HepG2 (cell line): ENCODE results near the gene FCHSD1. TPM values are rescaled to one million over a fixed set of nuclear protein-coding genes. Genes with fewer than 3 reads are reported as not detected.

Source experiments
- ATAC-seq: fragments of 200-7000 bp; cut with Tn5 transposase; 3 replicates; pipeline ENCODE4 v1.9.1; 2020; ENCODE audit warnings: mild to moderate bottlenecking, moderate library complexity
- BruUV-seq: library from RNA; stranded (reverse); fragments of 400-500 nt; replicated peaks from 2 replicates; lab custom pipeline; 2021; lab: Mats Ljungman, UMichigan
- CTCF ChIA-PET: fragments of 300-600 bp; formaldehyde crosslinking; extraction: SDS; loops from one replicate; lab custom pipeline; 2021; ENCODE audit warnings: low total read pairs, inconsistent platforms, low intra/inter-chr PET ratio; lab: Yijun Ruan, JAX
- POLR2A ChIA-PET: fragments of 350-600 bp; sonication (Branson Sonifier 250); formaldehyde crosslinking; loops from one replicate; lab custom pipeline; 2020; ENCODE audit warnings: antibody characterized with exemption, inconsistent platforms; lab: Yijun Ruan, JAX
- DNase-seq: peaks from one replicate; pipeline ENCODE4 v3.0.0-alpha.2; 2015; ENCODE audit warnings: low spot score
- FAIRE-seq: peaks from 3 replicates; lab custom pipeline; 2011; peaks lifted over from hg19 to GRCh38; lab: Jason Lieb, UNC
- H2AFZ ChIP-seq: one replicate; pipeline ENCODE4 v1.6.1; 2011; ENCODE audit warnings: low read length, inconsistent platforms
- H3K27ac ChIP-seq: fragments of 300-600 bp; 3 replicates; pipeline ENCODE4 v1.8.0; 2011; ENCODE audit warnings: mixed run types, mild to moderate bottlenecking, mixed read lengths, low read length, inconsistent platforms; ENCODE audit not compliant: insufficient read depth; ENCODE audit errors: extremely low read length
- H3K27me3 ChIP-seq, 2 experiments: fragments of 200-600 bp in 1 of 2; 2 replicates in 1 of 2; 3 replicates in 1 of 2; pipeline versions ENCODE4 v1.6.0 to v1.8.0; 2011; ENCODE audit warnings: low read length in 2 of 2, mild to moderate bottlenecking in 2 of 2, moderate library complexity in 2 of 2, inconsistent platforms in 1 of 2; ENCODE audit not compliant: insufficient read depth in 2 of 2, control insufficient read depth in 1 of 2
- H3K36me3 ChIP-seq, 2 experiments: fragments of 200-600 bp in 1 of 2; replicated peaks in 1 of 2; 2 replicates in 1 of 2; 3 replicates in 1 of 2; pipeline versions ENCODE4 v1.5.1 to v1.8.0; 2011; ENCODE audit warnings: low read length in 2 of 2, inconsistent platforms in 1 of 2; ENCODE audit not compliant: insufficient read depth in 2 of 2, control insufficient read depth in 1 of 2
- H3K4me1 ChIP-seq: 2 replicates; pipeline ENCODE4 v1.5.1; 2012; ENCODE audit warnings: low read length, inconsistent platforms; ENCODE audit not compliant: insufficient read depth
- H3K4me2 ChIP-seq: 2 replicates; pipeline ENCODE4 v1.6.0; 2011; ENCODE audit warnings: low read depth, low read length, inconsistent platforms
- H3K4me3 ChIP-seq, 3 experiments: fragments of 200-600 bp in 1 of 3; sonication (generic), shearing (Covaris generic) in 1 of 3; replicated peaks in 1 of 3; 2 replicates each; pipeline ENCODE4 v1.5.1; 2011 to 2016; ENCODE audit warnings: low read length in 3 of 3, inconsistent platforms in 2 of 3, low read depth in 2 of 3, mild to moderate bottlenecking in 2 of 3, control low read depth in 1 of 3, mixed read lengths in 1 of 3; ENCODE audit not compliant: insufficient read depth in 1 of 3
- H3K79me2 ChIP-seq: one replicate; pipeline ENCODE4 v1.6.1; 2011; ENCODE audit warnings: low read length, inconsistent platforms; ENCODE audit not compliant: insufficient read depth
- H3K9ac ChIP-seq: 2 replicates; pipeline ENCODE4 v1.6.0; 2011; ENCODE audit warnings: mild to moderate bottlenecking, low read depth, low read length, inconsistent platforms; ENCODE audit not compliant: insufficient read depth
- H3K9me3 ChIP-seq: 2 replicates; pipeline ENCODE4 v1.5.1; 2012; ENCODE audit warnings: mild to moderate bottlenecking, low read length
- H4K20me1 ChIP-seq: 2 replicates; pipeline ENCODE4 v1.6.0; 2011; ENCODE audit warnings: inconsistent platforms, mild to moderate bottlenecking, low read length, moderate library complexity; ENCODE audit not compliant: insufficient read depth
- CCAR2 ChIP-seq: fragments of 200-400 bp; formaldehyde crosslinking; optimal IDR thresholded peaks from 2 replicates; pipeline ENCODE3; 2018; ENCODE audit warnings: low read depth, mild to moderate bottlenecking, low read length, moderate library complexity
- FOXC1 ChIP-seq: sonication (generic); formaldehyde crosslinking; IDR thresholded peaks from 2 replicates; pipeline ENCODE4 v1.8.0; 2022; ENCODE audit warnings: mild to moderate bottlenecking, missing genetic modification reagents, borderline replicate concordance
- RFX1 ChIP-seq: fragments of 450-650 bp; IDR thresholded peaks from 2 replicates; pipeline ENCODE4 v1.6.1; 2017
- TFDP1 ChIP-seq: IDR thresholded peaks from 2 replicates; pipeline ENCODE4 v1.6.1; 2016; ENCODE audit warnings: missing compliant biosample characterization, missing genetic modification reagents, borderline replicate concordance
- ZNF20 ChIP-seq: sonication (generic); formaldehyde crosslinking; IDR thresholded peaks from 2 replicates; pipeline ENCODE4 v1.4.0; 2020; ENCODE audit warnings: mild to moderate bottlenecking, moderate library complexity, missing genetic modification reagents
- ZNF598 ChIP-seq: sonication (generic); formaldehyde crosslinking; IDR thresholded peaks from 2 replicates; pipeline ENCODE4 v1.5.1; 2020; ENCODE audit warnings: mild to moderate bottlenecking, missing genetic modification reagents, borderline replicate concordance
- WGBS: methylation state at CpG from one replicate; pipeline ENCODE4 v1.1.6; 2017; ENCODE audit warnings: low lambda C conversion rate; 5-methylcytosine and 5-hydroxymethylcytosine counted together
- in situ Hi-C: cut with HindIII; loops from 2 replicates; pipeline ENCODE4 v1.10.0; 2017; ENCODE audit warnings: low pct_unique_long_range_greater_than_20kb; ENCODE audit not compliant: extremely low pct_ligation_motif_present
- intact Hi-C: fragments of 100-400 bp; cut with micrococcal nuclease; formaldehyde crosslinking; loops from one replicate; pipeline ENCODE4 v1.10.0; 2022; ENCODE audit not compliant: unreplicated experiment
- polyA plus RNA-seq, 8 experiments: library from polyadenylated mRNA; depleted of rRNA in 3 of 8; stranded (reverse) in 7 of 8; unstranded in 1 of 8; fragments of >200 nt; fragmentation: Illumina TruSeq in 4 of 8; extraction: Trizol in 4 of 8; gene quantifications; 2 replicates each; pipeline versions ENCODE4 v1.2.1 to v1.2.3, GENCODE V29; 2011 to 2016; ENCODE audit warnings: low read depth in 4 of 8, missing spikeins in 1 of 8, mixed read lengths in 1 of 8; ENCODE audit not compliant: insufficient read depth in 1 of 8
- total RNA-seq, 5 experiments: library from RNA; depleted of rRNA; stranded (reverse); fragments of >200 nt; fragmentation: Illumina TruSeq; extraction: Trizol; gene quantifications; 2 replicates each; pipeline ENCODE4 v1.2.3, GENCODE V29; 2016; ENCODE audit warnings: low read depth in 1 of 5

Gene FCHSD1
- total and polyA plus RNA-seq, 2 of the 13 experiments (the other 11 are each of a cell fraction or from before 2014, with no cell fraction given), result 5.5 to 15.4 TPM

GRCh38 chr5:141657404-141657803, 6.2 kb upstream of the FCHSD1 start:
- Histone ChIP-seq H2AFZ (no peak overlapping the region), H3K27me3 (peaks cover 5 to 15% of the 10 kb centered on the region in 2 experiments; a peak in 3 of 5 replicates), H3K27ac (no peak overlapping the region), H3K4me3 (no peak overlapping the region), H3K9ac (no peak overlapping the region), H3K79me2 (no peaks in the 10 kb centered on the region), H3K9me3 (no peaks in the 10 kb centered on the region), H3K4me2 (no peak overlapping the region), H4K20me1 (no peaks in the 10 kb centered on the region), H3K36me3 (no peaks in the 10 kb centered on the region), H3K4me1 (no peaks in the 10 kb centered on the region)
- no TSS peak for BruUV-seq
- in situ Hi-C loops (no loop called here), intact Hi-C loops (no loop called here)
- FAIRE-seq, result no peak
- no peak for DNase-seq
- no peak for ATAC-seq
- 47% methylated on average over 1 of the region's 1 CpG for WGBS
- ChIA-PET CTCF (no interaction called here), POLR2A (interaction anchor here (1.2 kb wide), 1 partner anchor 21 kb away, joined by 9 read pairs; the partner anchor contains the start of genes HDAC3 and RELL2)
- TF ChIP-seq FOXC1 (no peak), RFX1 (no peak), ZNF20 (CRISPR knock-in tag) (no peak)

GRCh38 chr5:141656396-141656795, 5.2 kb upstream of the FCHSD1 start:
- H2AFZ ChIP-seq, result no peak overlapping the region
- H3K27ac ChIP-seq, result no peak overlapping the region
- H3K4me2 ChIP-seq, result no peak overlapping the region
- 73% methylated on average over 9 of the region's 9 CpGs for WGBS
- H3K9me3 ChIP-seq, result no peaks in the 10 kb centered on the region
- POLR2A ChIA-PET, result no interaction called here
- FAIRE-seq (no peak), DNase-seq (no peak), ATAC-seq (no peak)
- H3K27me3 ChIP-seq, result peaks cover 5 to 15% of the 10 kb centered on the region in 2 experiments; a peak in 4 of 5 replicates
- H3K79me2 ChIP-seq, result no peaks in the 10 kb centered on the region
- H4K20me1 ChIP-seq, result no peaks in the 10 kb centered on the region
- in situ Hi-C loops (no loop called here), intact Hi-C loops (no loop called here)
- no peak overlapping the region for H3K9ac ChIP-seq
- no peak overlapping the region for H3K4me3 ChIP-seq
- no peak for TF ChIP-seq TFDP1
- TF ChIP-seq CCAR2, result no peak
- TF ChIP-seq ZNF598 (CRISPR knock-in tag), result no peak
- BruUV-seq, result no TSS peak
- H3K4me1 ChIP-seq, result peaks cover 6% of the 10 kb centered on the region; the same call in 1 of the 2 replicates
- H3K36me3 ChIP-seq, result no peaks in the 10 kb centered on the region
- CTCF ChIA-PET, result no interaction called here
